GM19468 (cell line): ENCODE measurements around the gene CLEC11A.

Source experiments
- ATAC-seq: cut with Tn5 transposase; IDR thresholded peaks from one replicate; pipeline ENCODE4 v1.9.1; 2021; ENCODE audit warnings: mild to moderate bottlenecking, moderate library complexity, moderate number of reproducible peaks; ENCODE audit not compliant: unreplicated experiment; ENCODE audit errors: extremely low read depth

CLEC11A gene, protein sequence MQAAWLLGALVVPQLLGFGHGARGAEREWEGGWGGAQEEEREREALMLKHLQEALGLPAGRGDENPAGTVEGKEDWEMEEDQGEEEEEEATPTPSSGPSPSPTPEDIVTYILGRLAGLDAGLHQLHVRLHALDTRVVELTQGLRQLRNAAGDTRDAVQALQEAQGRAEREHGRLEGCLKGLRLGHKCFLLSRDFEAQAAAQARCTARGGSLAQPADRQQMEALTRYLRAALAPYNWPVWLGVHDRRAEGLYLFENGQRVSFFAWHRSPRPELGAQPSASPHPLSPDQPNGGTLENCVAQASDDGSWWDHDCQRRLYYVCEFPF

DNA sequence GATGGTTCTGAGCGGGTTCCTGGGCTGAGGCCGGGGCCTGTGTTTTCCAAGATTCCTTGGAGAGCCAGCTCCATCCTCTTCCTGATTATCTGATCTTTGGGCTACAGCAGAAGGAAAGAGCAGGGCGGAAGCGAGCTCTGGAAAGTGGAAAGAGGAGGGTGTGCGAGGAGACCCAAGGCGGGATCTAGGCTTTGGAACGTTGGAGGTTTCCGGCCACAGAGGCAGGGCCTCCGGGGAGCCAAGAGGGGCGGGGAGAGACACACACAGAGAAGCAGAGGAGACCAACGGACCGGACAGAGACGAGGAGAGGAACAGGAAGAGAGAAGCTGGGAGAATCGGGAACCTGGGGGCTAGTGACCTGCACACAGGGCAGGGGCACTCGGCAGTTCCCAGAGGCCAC is at the start of gene CLEC11A:
TSS of gene CLEC11A (plus strand) at position 296 of the 400 bp plus-strand sequence. CDS start 162 bp downstream, outside the sequence.
- no peak for ATAC-seq

DNA sequence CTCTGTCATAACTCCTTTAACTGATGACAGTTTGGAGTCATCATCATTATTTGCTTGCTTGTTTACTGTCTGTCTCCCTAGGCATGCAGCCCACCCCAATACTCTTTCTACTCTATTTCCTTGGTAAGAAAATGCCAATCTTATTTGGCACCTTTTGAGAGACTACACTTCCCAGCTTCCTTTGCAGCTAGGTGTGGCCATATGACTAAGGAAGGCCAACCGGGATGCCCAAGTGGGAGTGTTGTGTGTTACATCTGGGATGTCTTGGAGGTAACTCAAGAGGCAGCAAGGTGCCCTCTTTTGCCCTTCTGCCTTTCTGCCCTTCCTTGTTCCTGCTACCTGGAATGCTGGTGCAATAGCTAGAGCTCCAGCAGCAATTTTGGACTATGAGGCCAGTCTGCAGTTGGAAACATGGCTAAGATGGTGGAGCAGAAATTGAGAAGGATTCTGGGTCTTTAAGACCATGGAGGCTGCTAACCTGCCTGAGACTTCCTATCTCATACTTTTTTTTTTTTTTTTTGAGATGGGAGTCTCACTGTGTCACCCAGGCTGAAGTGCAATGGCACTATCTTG is 46.5 kb upstream of the CLEC11A start:
- no peak for ATAC-seq

DNA sequence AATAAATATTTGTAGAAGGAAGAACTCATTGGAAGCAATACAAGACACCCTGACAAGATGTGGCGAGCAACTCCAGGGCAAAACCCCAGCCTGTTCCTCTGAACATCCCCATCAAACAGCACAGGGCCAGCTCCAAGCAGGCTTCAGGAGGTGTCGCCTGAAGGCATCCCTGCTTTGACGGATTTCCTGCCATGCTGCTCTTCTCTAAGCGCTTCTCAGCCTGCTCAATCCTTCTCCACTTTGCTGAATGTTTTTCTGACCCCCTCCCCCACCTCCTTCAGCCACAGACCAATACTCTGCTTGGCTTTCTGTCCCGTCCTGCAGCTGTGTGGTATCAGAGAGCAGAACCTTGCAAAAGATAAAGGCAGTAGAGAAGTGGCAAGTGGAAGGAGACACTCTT is 45.5 kb upstream of the CLEC11A start:
- ATAC-seq: no peak

DNA sequence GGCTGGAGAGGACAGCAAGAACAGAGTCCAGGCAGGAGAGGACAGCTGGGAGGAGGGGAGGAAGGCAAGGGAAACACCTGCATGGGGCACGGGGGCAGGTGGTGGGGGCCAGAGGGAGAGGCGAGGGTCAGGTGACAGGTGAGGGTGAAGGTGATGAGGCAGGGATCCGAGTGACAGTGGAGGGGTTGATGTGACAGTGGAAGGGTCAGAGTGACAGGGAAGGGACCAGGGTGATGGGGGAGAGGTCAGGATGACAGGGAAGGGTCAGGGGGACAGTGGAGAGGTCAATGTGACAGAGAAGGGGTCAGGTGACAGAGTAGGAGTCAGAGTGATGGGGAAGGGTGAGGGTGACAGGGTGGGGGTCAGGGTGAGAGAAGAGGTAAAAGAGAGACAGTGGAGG is 44.8 kb upstream of the CLEC11A start:
- ATAC-seq: no peak

DNA sequence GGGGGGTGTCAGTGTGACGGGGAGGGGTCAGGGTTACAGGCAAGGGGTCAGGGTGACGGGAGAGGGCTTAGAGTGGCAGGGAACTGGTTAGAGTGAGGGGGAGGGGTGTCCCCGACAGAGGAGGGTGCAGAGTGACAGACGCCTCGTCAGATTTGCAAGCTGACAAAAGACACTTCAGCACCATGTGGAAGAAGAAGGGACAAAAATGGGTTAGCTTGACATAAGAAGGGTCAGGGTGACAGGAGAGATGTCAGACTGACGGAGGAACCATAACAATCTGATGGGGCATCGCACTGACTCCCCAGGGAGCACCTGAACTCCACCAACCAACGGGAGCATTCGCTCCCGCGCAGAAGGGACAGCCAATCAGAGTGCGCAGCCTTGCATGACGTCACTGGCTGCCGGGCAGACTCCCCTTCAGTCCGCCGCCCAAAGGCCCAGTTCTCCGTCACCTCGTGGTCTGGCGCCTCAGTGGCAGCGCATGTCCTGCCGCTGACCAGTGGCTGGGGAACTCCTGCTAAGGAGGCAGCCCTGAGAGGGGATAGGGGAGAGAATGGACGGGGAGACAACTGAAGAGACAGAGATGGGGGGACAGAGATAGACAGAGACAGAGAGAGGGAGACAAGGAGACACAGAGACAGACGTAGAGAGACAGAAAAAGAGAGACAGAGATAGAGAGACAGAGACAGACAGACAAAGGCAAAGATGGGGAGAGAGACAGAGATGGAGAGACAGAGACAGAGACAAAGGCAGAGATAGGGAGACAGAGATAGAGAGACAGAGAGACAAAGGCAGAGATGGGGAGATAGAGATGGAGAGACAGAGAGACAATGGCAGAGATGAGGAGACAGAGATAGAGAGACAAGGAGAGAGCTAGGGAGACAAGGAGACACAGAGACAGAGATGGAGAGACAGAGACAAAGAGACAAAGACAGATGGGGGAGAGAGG is 43.7 kb upstream of the CLEC11A start:
- ATAC-seq: no peak

DNA sequence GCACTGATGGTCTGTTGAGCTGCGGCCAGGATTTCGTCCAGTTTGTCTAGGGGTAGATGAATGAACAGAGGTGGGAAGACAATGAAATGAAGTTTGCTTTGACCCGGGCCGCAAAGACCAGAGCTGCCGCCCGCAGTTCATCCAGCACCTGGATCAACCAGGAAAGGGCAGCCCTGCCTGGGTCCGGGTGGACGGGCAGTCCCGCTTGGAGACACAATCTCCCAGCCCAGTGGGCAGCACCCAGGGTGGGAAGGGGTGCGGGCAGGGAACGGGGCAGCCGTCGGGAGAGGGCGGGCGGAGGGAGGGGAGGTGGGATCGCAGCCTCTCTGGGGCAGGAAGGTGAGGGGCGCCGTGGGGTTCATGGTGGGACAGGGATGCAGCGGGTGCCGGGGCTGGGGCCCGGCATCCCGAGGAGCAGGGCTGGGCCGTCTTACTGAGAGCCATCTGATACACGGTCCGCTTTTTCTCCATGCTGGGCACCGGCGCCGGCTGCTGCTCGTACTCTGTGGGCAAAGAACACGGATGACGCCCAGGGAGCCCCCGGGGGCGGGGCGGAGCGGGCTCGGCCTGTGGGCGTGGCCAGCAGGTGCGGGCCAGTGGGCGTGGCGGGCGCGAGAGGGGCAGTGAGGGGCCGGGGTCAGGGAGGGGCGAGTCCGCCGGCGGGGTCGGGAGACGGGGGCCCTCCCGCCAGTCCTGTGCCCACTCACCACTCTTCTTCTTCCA is 36.7 kb upstream of the CLEC11A start:
- ATAC-seq: no peak

DNA sequence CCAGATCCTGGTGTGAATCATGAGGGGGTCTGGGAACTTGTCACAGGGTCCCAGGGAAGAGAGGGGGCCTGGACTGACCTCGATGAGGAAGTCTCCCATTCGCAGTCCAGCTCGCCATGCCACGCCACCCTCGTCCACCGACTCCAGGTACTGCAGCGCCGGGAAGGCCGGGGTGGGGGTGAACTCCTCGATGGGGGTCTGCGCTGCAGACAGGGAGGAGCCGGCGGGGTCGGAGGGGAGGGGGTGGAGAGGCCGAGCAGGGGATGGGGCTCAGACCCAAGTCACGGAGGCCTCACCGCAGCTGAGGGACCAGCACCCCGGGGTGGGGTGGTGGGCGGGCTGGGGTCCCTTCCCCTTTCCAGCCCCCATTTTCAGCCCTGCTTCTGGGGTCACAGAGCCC is 34.4 kb upstream of the CLEC11A start:
- ATAC-seq: no peak

DNA sequence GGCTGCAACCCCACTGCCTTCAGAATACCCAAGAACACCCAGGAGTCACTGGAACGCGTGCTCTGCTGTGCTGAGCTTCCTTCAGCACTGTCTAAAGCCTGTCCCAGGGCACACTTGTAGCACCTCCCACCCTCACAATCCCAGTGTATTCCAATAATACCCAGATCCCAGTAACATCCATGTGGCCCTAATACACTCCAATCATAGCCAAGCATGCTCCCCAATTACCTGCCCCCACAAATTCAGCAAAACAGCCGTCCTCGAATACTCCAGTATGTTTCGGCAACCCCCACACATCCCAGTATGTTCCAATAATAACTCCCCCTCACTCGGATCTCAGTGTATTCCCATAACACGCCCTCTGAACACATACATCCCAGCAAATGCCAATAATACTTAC is 32.7 kb upstream of the CLEC11A start:
- no peak for ATAC-seq

DNA sequence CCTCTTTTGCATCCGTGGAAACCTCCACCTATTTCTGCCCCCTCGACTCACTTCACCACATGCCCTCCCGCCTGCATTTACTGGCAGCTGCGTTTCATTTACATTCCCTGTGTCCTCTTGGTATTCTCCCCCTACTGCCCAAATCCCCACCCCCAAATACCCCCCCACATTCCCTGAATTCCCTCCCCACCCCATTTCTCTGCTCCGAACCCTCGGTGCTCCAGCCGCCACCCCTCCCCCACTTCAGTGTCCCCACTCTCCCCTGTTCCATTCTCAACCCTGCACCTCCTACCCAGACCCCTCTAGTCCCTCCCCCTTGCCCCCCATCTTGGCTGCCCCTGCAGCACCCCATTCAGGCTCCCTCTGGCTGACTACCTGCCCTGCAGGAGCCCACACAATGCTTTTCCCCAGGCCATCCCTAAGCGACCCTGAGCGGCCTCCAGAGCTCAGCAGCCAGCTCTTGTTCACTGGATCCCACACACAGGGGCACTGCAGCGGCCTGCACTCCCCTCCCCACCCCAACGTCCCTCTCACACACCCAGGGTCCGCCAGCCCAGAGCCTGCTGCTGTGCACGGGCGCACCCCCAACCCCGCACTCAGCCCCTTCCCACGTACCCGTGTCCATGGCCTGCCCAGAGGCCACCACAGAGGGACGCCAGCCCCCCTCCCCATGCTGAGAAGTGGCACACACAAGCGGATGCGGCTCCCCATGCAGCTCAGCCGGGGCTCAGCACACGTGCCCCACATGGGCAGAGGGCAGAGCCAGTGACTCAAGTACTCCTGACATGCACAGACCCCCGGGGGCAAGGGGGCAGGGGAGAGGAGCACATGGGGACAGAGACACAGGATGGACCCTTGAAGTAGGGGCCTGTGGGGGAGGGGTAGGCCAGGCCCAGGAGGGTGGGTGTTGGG is 29.8 kb upstream of the CLEC11A start:
- ATAC-seq: no peak

DNA sequence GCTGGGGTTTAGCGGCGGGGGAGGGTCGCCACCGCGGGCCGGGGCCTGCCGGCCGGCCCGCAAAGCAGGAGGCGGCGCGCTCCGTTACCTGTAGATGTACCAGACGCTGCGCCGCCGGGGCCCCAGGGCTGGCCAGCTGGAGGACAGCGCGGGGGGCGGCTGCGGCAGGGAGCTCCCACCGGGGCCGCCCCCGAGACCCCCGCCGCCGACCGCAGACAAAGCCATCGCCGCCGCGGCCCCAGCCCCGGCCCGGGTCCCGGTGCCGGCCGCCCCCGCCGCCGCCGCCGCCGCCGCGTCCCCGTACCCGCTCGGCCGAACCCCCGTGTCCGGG is 28.4 kb upstream of the CLEC11A start:
- ATAC-seq: no peak

DNA sequence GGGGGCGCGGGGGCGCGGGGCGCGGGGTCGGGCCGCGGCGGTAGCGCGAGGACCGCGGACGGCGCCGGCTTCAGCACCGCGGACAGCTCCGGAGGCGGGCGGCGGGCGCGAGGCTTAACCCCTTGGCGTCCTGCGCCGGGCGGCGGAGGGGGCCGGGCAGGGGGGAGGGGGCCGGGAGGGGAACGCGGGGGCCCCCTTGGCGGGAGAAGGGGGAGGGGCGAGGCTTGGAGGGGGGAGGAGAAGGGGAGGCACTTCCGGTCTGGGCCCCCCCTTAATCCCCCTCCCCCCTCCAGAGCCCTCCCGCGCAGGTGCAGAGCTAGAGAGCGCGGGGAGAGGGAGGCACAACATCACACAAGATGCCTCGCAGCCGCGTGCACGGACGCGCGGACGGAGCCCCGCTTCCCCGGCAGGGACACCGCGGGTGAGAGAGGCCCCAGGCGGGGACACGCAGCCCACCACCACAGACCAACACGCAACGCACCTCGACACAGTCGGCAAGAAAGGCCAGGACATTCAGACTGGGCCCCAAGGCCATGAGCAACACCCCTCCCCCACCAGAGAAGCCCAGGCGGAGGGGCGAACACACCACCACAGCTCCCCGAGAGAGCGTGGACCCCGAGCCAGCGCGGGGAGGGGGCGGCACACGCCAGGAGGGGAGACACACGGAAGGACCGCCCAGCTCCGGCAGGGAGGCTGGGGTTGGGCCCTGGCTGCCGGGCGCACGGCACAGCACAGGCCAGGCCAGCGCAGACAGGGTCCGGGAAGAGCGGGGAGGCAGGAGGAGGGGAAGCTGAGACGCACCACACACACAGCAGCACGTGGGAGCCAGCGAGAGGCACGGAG is 27.7 kb upstream of the CLEC11A start:
- ATAC-seq: no peak

DNA sequence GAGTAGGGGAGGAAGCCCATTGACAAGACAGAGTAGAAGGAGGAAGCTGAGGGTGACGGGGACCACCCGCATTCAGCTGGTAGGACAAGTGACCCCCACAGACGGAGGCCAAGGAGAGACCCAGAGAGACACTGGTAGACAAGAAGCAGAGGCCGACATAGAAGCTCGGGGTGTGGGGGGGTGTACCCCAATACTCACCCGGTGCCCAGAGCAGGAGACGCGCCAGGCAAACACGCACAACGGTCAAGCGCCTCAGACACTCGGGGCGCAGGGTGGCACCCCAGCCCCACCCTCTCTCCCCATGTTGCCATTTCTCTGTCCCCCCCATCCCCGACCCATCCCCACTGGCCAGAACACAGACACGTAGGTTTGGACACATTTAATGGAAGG is 27.1 kb upstream of the CLEC11A start:
- no peak for ATAC-seq

DNA sequence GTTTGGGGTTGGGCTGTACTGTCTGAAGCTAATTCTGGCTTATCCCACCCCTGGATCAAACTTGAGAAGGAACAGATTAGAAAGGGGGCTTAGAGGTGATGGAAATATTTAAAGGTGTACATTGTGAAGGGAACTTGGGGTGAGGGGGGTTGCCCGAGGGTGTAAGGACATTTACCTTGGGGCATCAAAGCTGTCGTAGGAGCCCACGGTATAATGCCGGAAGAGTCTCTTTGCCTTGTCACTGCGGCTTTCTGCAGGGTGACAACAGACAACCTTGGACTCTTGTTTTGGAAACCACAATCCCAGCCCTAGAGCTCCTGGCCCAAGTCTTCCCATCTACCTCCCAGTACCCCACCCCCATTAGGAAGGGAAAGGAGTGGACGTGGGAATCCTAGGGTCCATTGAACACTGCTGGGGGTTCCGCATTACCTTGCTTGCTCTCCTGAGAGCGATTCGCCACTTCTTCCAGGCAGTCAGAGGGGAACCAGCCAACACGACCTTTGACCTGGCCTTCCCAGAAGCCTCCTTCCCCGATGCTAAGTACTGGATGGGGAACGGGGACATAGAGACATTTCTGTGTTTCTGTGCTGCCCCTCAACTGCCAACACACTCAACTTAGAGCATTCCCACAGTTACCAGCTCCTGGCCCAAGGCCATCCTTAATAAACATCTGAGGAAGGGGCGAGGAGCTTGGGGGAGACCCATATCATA is 25.6 kb upstream of the CLEC11A start:
- ATAC-seq: no peak

DNA sequence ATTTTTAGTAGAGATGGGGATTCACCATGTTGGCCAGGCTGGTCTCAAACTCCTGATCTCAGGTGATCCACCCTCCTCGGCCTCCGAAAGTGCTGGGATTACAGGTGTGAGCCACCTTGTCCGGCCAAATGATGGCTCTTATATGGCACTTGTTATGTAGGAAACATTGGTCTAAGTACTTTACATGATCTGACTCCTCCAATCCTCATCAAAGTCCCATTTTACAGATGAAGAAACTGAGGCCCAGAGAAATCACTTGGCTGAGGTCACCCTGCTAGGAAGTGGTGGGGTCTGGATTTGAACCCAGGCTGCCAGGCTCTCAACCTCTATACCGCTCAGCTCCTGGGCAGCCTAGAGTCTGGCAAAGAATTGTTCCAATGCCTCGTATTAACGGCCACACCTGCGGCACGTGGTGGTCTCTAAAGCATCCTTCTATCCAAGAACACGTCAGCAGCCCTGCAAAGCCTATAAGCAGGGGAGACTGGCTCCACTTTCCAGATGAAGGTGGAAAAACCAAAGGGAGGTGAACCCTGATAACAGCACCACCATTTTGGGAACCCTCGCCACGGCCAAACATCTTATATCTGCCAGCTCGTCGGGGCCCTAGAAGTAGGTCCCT is 21.7 kb upstream of the CLEC11A start:
- no peak for ATAC-seq

DNA sequence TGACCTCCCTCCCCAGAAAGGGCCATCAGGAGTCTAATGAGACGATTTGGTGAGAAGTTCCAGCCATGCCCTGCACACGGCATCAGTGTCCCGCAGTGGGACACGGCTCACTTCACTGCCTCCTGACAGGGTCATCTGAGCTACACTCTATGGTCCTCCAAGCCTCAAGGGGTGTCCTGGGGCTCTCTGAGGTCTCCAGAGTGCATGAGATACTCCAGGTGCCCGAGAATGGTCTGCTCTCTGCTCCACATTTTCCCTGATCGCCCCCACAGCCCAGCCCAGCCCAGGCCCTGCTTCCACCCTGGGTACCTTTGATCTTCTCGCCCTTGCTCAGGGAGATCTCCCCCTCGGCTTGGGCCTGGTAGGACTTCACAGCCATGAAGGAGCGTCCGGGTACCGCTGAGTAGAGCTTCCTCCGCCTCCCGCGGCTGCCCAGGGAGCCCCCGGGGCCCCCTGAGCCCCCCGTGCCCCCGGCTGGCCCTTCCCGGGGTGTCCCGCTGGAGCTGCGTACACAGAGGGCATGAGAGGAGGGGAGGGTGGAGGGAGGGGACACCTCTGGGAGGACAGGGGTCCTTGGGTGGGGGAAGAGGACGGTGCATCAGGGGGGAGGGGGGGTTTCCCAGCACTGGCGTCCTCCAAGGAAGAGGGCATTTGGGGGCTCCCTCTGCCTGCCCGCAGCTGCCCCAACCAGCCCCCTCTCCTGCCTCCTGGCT is 20.9 kb upstream of the CLEC11A start:
- ATAC-seq: no peak

DNA sequence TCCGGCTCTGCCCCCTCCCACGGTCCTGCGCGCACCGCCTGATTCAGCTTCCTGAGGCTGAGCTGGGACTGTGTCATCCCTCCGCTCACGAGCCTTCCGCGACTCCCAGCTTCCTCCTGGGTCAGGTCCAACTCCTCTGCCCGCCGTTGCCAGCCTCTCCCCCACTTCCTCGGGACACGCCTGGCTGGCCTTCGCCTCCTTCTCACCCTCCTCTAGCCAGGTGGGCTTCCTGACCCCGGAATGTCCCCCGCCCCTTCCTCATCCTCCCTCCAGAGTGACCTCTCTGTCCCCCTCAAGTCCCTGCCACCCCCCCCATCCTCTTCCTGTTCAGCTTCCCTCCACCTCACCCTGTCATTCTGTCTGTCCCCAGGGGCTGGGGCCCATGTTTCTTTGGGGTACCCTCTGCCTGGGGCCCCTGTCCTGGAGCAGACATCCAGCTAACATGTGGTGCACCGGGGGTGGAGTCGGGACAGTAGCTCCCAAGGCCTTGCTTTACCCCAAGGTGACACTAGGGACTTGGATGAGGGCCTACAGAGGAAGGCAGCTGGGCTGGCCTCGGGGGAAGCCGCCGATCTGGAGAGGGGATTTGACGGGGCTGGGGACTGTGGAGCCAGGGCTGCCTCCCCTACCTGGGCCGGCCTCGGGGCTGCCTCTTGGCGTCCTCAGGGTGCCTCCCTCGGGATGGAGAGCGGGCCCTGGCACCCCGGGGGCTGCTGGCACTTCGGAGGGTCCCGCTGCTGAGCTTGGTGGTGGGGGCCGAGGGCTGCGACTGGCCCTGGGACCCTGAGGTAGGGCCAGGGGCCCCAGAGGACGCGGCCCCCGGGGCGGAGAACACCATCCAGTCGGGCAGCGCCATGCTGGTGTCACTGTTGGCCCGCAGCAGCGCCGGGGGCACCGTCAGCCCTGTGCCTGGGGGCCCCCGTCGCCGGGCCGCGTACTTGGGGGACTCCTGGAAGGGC is 20.0 kb upstream of the CLEC11A start:
- ATAC-seq: no peak
